ENCODE results near the gene UNC50.

DNA sequence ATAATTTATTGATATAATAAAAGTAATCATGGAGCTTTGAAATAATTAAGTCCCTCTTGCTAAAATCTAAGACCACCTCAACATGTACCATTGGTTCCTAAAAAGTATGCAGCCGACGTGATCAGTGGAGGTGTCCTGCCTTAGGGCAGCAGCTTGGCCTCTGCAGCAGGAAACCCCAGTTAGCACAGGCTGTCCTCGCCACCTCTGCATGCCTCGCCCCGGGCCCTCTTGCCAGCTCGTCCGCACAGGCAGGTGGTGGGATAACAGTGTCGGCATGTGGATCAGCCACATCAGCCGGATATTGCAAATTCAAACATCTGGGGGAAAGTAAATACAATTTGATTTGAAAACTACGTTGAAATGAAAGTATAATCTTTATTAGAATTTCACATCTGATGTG, 23.0 kb upstream of the UNC50 start:
- TF ChIP-seq CTCF (IDR thresholded peaks at IDR 0.05; ENCODE audit: insufficient read depth, low read length, poor library complexity, severe bottlenecking) (no peak), EZH2phosphoT487 (conservative IDR thresholded peaks at IDR 0.05; ENCODE audit: low read length) (no peak)

All from SU-DHL-6 (cell line).